HepG2 (cell line): ENCODE data around the gene INAFM1.

ENCODE experiments used
- CTCF ChIP-seq: sonication (generic); formaldehyde crosslinking; IDR thresholded peaks from 2 replicates; pipeline ENCODE4 v1.5.0; 2020; ENCODE audit warnings: mild to moderate bottlenecking, missing genetic modification reagents, moderate library complexity
- ELF1 ChIP-seq: sonication (generic); formaldehyde crosslinking; IDR thresholded peaks from 2 replicates; pipeline ENCODE4 v1.4.0; 2020; ENCODE audit warnings: missing genetic modification reagents
- EZH2 ChIP-seq: conservative IDR thresholded peaks from 2 replicates; pipeline ENCODE4 v1.6.1; 2012; ENCODE audit warnings: mild to moderate bottlenecking, low read depth, low read length, moderate library complexity
- IKZF1 ChIP-seq: fragments of 450-650 bp; IDR thresholded peaks from 2 replicates; pipeline ENCODE4 v1.7.1; 2016
- TF ChIP-seq, protein P1 (sequence below), 2 experiments: sonication (generic) in 1 of 2; formaldehyde crosslinking in 1 of 2; IDR thresholded peaks; 2 replicates each; pipeline versions ENCODE4 v1.5.1 to v1.6.1; 2011 to 2020; ENCODE audit warnings: borderline replicate concordance in 1 of 2, low read depth in 1 of 2, low read length in 1 of 2, mild to moderate bottlenecking in 1 of 2, missing genetic modification reagents in 1 of 2, moderate library complexity in 1 of 2
- TF ChIP-seq, protein P2 (sequence below): IDR thresholded peaks from 2 replicates; pipeline ENCODE4 v1.6.1; 2016; ENCODE audit warnings: low read depth, borderline replicate concordance

DNA sequence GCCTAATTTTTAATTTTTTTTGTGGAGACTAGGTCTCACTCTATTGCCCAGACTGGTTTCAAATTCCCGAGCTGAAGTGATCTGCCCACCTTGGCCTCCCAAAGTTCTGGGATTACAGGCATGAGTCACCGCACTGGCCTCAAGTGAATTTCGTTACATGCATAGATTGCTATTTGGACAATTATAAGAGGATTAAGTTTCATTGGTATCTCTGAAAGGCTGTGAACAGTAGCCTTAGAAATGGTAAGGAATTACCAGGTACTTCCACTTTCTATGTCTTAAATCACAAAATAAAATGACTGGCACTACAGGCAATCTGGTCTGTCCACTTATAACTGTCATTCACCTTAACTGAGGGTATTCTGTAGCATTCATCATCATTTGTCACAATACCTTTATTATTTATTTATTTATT lies 21.2 kb upstream of the INAFM1 start:
- TF ChIP-seq, protein P1, sequence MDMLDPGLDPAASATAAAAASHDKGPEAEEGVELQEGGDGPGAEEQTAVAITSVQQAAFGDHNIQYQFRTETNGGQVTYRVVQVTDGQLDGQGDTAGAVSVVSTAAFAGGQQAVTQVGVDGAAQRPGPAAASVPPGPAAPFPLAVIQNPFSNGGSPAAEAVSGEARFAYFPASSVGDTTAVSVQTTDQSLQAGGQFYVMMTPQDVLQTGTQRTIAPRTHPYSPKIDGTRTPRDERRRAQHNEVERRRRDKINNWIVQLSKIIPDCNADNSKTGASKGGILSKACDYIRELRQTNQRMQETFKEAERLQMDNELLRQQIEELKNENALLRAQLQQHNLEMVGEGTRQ (IDR thresholded peaks at IDR 0.05; ENCODE audit: low read depth, low read length), result no peak
- TF ChIP-seq, protein P1 (CRISPR knock-in tag; IDR thresholded peaks at IDR 0.05; ENCODE audit: borderline replicate concordance), result no peak
- TF ChIP-seq ELF1, result no peak
- TF ChIP-seq EZH2, result no peak
- TF ChIP-seq, protein P2, sequence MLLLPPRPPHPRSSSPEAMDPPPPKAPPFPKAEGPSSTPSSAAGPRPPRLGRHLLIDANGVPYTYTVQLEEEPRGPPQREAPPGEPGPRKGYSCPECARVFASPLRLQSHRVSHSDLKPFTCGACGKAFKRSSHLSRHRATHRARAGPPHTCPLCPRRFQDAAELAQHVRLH (CRISPR knock-in tag), result no peak
- no peak for TF ChIP-seq CTCF (CRISPR knock-in tag)
- no peak for TF ChIP-seq IKZF1
